Measurements from ENCODE around the gene DAPP1.

DAPP1 gene

DNA sequence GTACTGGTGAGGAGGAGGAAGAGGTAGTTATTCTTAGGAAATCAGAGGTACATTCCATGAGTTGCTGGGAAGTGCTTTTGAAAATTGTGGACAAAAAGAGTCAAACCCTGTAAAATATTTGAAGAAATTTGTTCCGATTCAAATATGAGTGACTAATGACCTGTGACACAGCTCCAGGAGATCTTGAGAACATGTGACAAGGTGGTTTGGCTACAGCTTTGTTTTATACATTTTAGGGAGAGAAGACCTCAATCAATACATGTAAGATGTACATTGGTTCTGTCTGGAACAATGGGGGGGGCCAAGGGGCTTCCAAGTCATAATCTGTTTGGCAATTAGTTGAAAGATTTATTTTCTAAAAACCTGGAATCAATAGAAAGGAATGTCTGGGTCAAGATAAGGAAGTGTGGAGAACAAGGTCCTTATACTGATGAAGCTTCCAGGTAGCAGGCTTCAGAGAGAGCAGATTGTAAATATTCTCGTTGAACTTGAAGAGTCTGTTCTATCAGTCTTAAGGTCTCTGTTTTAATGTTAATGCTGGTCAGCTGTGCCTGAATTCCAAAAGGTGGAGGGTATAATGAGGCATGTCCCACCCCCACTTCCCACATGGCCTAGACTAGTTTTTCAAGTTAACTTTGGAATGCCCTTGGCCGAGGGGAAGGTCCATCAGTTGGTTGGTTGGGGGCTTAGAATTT lies 15.5 kb upstream of the DAPP1 start:
- TF ChIP-seq, protein P1, sequence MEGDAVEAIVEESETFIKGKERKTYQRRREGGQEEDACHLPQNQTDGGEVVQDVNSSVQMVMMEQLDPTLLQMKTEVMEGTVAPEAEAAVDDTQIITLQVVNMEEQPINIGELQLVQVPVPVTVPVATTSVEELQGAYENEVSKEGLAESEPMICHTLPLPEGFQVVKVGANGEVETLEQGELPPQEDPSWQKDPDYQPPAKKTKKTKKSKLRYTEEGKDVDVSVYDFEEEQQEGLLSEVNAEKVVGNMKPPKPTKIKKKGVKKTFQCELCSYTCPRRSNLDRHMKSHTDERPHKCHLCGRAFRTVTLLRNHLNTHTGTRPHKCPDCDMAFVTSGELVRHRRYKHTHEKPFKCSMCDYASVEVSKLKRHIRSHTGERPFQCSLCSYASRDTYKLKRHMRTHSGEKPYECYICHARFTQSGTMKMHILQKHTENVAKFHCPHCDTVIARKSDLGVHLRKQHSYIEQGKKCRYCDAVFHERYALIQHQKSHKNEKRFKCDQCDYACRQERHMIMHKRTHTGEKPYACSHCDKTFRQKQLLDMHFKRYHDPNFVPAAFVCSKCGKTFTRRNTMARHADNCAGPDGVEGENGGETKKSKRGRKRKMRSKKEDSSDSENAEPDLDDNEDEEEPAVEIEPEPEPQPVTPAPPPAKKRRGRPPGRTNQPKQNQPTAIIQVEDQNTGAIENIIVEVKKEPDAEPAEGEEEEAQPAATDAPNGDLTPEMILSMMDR (IDR thresholded peaks at IDR 0.05; ENCODE audit: low read depth, low read length): no peak
- DNase-seq (ENCODE audit: low read depth in 2 of 2): no peak
- H3K4me3 ChIP-seq (replicated peaks in 1 of 2; ENCODE audit: low read depth in 2 of 2, low read length in 2 of 2): no peak overlapping the region

DNA sequence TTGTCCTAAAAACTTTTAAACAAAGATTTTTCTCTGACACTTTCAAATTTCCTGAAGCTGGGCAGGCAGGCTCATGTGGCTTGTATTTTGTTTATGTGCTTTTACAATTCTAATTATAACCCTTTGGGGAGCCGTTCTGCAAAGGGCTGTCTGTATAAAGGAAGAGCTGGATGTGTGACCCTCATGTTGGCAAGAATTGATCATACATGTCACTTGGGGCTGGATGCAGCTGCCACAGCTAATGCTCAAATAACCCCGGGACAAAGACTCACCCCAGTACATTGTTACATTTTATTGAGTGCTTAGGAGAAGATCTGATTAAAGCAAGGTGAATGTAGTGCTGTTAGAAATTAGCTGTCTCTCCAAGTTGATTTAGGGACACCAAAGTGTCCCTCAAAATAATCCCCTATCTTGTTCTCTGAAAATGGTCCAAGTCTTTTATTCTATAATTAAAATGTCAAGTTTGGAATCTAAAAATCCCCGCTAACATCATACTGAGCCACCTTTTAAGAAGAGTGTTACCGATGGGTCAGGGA lies 13.0 kb upstream of the DAPP1 start:
- TF ChIP-seq, protein P1 (IDR thresholded peaks at IDR 0.05; ENCODE audit: low read depth, low read length): no peak
- no peak for DNase-seq (ENCODE audit: low read depth in 2 of 2)
- no peak overlapping the region for H3K4me3 ChIP-seq (replicated peaks in 1 of 2; ENCODE audit: low read depth in 2 of 2, low read length in 2 of 2)

DNA sequence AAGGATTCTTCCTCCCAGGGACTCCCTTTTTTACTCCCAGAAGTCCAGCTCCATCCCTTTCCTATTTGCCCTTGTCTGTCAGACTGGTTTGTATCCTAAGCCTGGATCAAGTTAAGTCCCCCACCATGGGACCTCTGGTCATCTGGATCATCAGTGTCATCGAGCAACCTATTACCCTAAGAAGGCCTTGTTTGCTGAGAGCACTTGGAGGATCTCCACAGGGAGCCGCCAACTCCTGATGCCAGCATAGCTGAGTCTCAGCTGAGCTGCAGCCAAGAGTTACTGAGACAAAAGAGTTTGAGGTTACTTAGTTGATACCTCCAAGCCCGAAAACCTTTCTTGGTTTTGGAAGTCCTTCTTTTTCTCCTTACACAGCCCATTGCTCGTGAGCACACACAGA lies 10.1 kb upstream of the DAPP1 start:
- no peak for DNase-seq (ENCODE audit: low read depth in 2 of 2)
- no peak overlapping the region for H3K4me3 ChIP-seq (replicated peaks in 1 of 2; ENCODE audit: low read depth in 2 of 2, low read length in 2 of 2)
- TF ChIP-seq, protein P1 (IDR thresholded peaks at IDR 0.05; ENCODE audit: low read depth, low read length): no peak

DNA sequence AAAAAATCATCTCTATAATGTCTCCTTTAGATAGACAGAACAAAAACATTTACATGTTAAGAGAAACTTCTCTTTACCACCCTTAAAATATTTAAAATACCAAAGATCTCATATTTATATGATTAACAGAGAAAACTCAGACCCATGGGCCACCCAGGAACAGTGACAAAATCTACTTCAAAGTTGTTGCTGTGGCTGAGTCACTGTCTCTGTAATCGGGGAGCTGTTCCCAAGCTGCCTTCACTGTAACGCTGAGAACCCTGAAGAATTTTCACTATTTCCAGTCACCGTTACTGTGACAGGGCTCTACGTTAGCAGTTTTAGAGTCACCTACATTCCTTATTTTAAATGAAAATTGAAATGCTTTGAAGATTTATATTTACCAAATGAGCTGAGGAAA lies 9.0 kb upstream of the DAPP1 start:
- TF ChIP-seq, protein P1 (IDR thresholded peaks at IDR 0.05; ENCODE audit: low read depth, low read length): no peak
- peak in 1 of 2 donors; percentile 15 for DNase-seq (ENCODE audit: low read depth in 2 of 2)
- H3K4me3 ChIP-seq (replicated peaks in 1 of 2; ENCODE audit: low read depth in 2 of 2, low read length in 2 of 2): no peak overlapping the region

DNA sequence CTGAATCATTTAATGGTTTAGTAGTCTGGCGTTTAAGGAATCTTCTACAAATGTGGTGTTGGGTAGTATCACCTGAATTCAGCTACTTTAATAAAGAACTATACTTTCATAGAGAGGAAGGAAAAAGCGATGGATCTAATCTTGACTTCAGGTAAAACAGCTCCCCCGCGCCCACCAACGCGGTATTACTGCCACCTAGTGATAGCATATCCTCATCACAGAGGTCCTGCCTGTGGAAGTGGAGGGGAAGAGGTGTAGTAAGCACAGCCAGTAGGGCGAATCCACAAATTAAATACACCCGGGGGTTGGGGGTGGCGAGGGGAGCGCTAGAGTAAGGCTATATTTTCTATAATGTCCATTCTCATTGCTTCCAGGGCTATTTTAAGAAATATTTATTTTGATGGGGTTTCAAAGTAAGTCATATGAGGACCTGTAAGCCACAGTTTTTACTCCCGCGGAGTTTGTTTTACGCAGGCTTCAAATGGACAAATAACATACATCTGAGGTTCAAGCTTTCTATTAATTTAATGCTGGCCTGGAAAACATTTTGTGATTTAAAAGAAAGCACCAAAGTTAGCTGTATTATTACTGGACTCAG lies 8.3 kb upstream of the DAPP1 start:
- no peak overlapping the region for H3K4me3 ChIP-seq (replicated peaks in 1 of 2; ENCODE audit: low read depth in 2 of 2, low read length in 2 of 2)
- TF ChIP-seq, protein P1 (IDR thresholded peaks at IDR 0.05; ENCODE audit: low read depth, low read length): peak; percentile 68

DNA sequence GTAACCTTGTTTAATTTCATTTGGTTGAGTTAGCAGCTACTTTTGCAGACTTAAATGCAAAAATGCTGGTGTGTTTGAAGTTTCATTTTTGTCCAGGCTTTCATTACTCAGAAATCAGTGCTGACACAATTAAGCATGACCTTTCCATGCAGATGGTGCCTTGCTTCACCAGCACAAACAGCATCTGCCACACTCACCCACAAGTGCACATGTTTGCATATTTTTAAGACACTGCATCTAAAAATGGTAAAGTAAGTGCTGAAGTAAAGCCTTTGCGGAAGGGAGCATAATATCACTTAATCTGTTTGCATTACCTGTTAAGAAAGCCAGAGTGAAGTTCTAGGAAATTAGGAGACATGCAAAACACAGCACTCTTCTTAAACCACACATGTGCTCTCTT lies 7.3 kb upstream of the DAPP1 start:
- TF ChIP-seq, protein P1 (IDR thresholded peaks at IDR 0.05; ENCODE audit: low read depth, low read length): no peak
- no peak for DNase-seq (ENCODE audit: low read depth in 2 of 2)
- H3K4me3 ChIP-seq (replicated peaks in 1 of 2; ENCODE audit: low read depth in 2 of 2, low read length in 2 of 2): no peak overlapping the region

More for the DNA sequence above, 8.3 kb upstream of the DAPP1 start:
- DNase-seq (ENCODE audit: low read depth in 2 of 2): peak; percentile 48 to 71
